Stimulated activated CD4-positive, alpha-beta T cell treated with anti-CD3 and anti-CD28 coated beads, Interleukin-2, amount 100 ng/mL, for 4 hours (primary cell): Measurements from ENCODE around the gene MAGEA9B.
A peak's percentile ranks its signal among the peaks of the same experiment; 100 is the strongest.
"Not testable (repeated sequence)": the region's sequence is repeated elsewhere in the genome, so short reads cannot be mapped to it uniquely, and the experiment has no call there.

Source experiments
- DNase-seq: peaks from one replicate; pipeline ENCODE4 v3.0.0-alpha.2; 2020; ENCODE audit warnings: low read depth

Gene MAGEA9B

DNA sequence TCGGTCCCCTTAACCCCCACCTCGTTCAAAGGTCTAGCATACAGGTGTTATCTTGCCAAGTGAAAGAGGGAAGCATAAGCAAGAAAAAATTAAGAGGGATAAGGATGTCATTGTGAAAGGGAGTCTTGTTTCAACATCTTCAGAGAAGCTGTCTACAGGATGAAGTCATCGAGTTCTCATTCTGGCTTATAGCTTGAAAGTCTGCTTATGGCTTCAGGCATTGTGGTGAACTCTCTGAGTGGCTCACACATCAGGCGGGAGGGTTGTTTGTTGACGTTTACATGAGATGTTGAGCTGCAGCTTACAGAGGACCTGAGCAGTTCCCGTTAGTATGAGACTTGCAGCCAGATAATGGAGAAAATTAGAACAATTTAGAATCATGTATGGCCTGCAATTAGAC lies 16.6 kb downstream of the MAGEA9B start:
- DNase-seq: no peak

DNA sequence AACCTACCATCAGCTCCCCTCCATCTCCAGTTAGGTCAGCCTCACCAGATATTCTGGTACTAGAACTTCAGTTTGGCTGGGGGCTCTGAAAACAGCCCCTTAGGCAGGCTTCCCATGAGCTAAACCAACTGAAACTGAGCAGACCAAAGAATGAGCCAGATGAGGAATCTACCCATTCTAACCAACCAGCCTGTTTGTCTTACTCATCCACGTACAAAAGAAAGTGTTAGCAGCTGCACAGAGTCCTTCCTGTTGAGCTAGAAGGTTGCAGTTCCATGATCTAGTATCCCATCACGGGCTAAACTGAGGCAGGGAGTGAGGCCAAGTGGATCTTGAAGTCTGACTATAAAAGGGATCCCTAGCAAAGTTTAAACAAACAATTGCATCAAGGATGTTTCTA lies 17.5 kb downstream of the MAGEA9B start:
- no peak for DNase-seq

- no peak for DNase-seq
These were observed 18.5 kb downstream of the MAGEA9B start for GRCh38 chrX:149568701-149569296.

- no peak for DNase-seq
These were observed 19.4 kb downstream of the MAGEA9B start for GRCh38 chrX:149567621-149568417.

- DNase-seq: no peak
These were observed 23.9 kb downstream of the MAGEA9B start for GRCh38 chrX:149563359-149563758.

GRCh38 chrX:149555251-149555650 lies 32.0 kb downstream of the MAGEA9B start:
- DNase-seq: not testable (repeated sequence)

- not testable (repeated sequence) for DNase-seq
These were observed 35.4 kb downstream of the MAGEA9B start for GRCh38 chrX:149551939-149552248.

- not testable (repeated sequence) for DNase-seq
These were observed 35.9 kb downstream of the MAGEA9B start for GRCh38 chrX:149551245-149551938.

DNA sequence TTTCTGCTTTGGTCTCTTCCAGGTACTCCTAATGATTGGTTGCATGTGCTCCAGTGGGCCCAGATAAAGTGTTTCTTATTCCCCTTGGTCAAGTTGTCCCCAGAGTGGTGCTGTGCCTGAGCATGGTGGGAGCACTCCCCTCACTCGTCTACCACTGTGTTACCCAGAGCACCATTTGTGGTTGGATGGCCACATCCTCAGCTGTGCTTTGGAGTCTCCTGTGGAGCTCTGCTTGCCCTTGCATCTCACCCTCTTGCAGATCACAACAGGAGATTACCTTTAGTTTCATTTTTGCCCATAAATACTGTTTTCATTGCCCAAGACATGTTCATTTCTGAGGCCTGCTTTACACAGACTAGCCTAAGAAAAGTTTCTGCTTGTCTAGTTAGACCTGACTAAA lies 36.8 kb downstream of the MAGEA9B start:
- not testable (repeated sequence) for DNase-seq

GRCh38 chrX:149549701-149550100 lies 37.6 kb downstream of the MAGEA9B start, which contains the start of gene HSFX3:
Gene HSFX3, minus strand, starts transcription at chrX:149549924. Its CDS starts 72 bp downstream, at chrX:149549852.
- DNase-seq: not testable (repeated sequence)

DNA sequence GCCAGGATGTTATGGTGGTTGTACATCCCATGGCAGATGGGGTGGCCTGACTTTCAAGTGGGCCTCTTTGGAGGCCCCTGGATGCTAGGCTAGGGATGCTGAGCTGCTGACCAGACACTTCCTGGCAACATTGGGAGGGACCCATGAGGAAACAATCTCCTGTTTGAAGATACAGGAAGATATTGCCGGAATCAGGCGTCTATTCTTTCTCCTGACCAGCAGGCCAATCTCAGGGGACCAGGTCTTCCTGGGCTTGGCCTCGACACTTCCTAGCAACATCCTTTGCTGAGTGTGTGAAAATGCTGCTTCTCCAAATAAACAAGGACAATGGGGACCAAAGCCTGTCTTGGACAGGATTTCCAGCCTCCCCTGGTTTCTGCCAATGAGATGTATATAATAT lies 39.5 kb downstream of the MAGEA9B start:
- not testable (repeated sequence) for DNase-seq

DNA sequence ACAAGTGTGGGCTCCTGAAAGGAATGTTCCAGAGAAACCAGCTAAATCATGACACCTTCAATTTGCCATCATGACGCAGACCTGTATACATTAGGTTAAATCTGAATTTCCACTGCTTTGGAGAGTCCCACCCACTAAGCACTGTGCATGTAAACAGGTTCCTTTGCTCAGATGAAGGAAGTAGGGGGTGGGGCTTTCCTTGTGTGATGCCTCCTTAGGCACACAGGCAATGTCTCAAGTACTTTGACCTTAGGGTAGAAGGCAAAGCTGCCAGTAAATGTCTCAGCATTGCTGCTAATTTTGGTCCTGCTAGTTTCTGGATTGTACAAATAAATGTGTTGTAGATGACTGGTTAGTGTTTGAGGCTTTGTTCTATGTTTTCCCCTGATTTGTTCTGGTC lies 40.3 kb downstream of the MAGEA9B start:
- not testable (repeated sequence) for DNase-seq

DNA sequence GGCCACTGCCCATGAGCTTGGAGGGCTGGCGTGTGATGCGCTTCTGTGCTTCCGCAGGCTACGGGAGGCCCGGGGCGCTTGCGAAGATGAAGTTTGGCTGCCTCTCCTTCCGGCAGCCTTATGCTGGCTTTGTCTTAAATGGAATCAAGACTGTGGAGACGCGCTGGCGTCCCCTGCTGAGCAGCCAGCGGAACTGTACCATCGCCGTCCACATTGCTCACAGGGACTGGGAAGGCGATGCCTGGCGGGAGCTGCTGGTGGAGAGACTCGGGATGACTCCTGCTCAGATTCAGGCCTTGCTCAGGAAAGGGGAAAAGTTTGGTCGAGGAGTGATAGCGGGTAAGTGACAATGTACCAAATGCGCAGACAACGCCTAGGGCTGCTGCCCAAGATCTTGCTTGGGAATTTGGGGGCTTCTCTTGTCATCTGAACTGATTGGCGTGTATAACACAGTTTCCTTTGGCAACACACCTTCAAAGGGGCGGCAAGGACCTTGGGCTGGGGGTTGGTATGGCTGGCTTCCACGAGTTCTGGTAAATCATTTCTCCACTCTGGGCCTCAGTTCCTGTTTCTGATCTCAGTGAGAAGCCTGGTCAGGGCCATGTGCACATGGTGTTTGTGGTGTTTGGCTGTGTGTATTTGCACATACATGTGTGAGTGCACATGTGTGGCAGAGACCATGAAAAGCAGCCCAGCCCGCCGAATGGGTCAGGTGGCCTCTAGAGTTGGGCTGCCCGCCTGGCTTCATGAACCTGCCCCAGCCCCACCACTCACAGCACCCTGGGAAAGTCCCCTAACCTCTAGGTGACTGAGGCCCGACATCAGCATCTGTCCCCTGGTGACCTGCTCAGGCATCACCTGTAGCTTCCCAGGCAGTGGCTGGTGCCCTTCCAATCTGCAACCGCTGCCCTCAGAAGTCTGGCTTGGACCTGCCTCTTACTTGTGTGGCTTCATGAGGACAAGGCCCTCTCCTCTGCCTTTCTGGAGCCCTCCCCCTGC lies 41.4 kb downstream of the MAGEA9B start:
- not testable (repeated sequence) for DNase-seq

- DNase-seq: no peak
These were observed 45.7 kb downstream of the MAGEA9B start for GRCh38 chrX:149541521-149542047.

GRCh38 chrX:149540621-149541520 lies 46.4 kb downstream of the MAGEA9B start, which contains the start of gene EOLA1:
Gene EOLA1, plus strand, starts transcription at chrX:149541012. Its CDS starts 4,619 bp downstream, at chrX:149545631.
- DNase-seq: peak; percentile 85

DNA sequence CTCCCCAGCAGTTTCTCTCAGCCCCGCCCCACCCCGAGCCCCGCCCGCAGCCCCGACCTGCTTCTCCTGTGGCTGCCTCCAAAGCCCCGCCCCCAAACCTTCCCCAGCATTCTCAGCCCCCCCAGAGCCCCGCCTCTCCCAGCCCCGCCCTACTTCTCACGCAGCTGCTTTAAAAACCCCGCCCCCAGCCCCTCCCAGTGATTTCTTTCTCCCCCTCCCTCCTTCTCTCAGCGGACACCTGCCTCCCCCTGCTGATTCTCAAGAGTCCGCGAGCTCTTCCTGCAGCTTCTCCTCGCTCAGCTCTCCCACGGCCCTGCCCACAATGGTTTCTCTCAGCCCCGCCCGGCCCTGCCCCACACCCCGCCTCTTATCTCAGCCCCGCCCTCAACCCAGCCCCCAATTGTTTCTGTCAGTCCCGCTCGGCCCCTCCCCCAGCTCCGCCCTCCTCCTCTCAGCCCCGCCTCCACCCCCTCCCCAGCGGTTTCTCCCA lies 47.1 kb downstream of the MAGEA9B start:
- DNase-seq: peak; percentile 86

DNA sequence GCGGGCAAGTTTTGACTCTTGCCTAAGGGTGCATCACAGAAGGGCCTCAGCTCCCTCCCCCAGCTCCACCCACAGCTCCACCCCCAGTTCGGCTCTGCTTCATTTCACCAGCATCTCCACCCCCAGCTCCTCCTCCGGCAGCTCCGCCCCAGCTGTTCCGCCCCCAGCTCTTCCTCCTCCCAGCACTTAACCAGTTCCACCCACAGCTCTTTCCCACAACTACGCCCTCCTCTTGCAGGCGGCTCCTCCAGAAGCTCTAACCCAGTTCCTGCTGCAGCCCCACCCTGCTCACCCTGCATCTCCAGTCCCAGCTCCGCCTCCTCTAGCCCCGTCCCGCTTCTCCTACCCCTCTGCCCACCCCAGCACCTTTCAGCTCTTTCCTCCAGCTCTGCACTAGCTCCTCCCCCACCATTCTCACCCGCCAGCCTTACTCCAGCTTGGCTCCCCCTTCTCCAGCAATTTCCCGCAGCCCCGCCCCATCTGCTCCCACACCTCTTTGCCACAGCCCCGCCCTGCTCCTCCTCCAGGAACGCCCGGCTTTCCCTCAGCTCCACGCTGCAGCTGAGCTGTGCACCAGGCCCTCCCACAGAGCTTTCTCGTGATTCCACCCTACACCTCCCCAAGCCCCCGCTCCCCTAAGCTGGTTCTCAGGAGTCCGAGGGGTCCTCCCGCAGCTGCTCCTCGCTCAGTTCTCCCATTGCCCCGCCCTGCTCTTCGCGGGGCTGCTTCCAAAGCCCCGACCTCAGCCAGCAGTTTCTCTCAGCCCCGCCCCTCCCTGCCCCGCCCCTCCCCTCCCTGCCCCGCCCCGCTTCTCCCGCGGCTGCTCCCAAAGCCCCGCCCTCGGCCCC lies 47.8 kb downstream of the MAGEA9B start:
- DNase-seq: peak; percentile 80

GRCh38 chrX:149537474-149537873 lies 49.8 kb downstream of the MAGEA9B start:
- not testable (repeated sequence) for DNase-seq
